Natural killer cell (primary cell): ENCODE results near the gene SDE2. TPM values are rescaled to one million over a fixed set of nuclear protein-coding genes. Genes with fewer than 3 reads are reported as not detected.

Experiments used
- ATAC-seq, 3 donors: fragments of 150-1000 bp in 2 of 3; fragments of 200-7000 bp in 1 of 3; cut with Tn5 transposase; 1 replicate in 1 of 3; 2 replicates in 2 of 3; pipeline ENCODE4 v1.10.0; 2021; ENCODE audit warnings: mild to moderate bottlenecking in 2 of 3, moderate library complexity in 2 of 3
- DNase-seq, 2 donors: peaks; one replicate each; pipeline versions ENCODE4 v3.0.0 to v3.0.0-alpha.2; 2013 to 2021; ENCODE audit warnings: mixed read lengths in 1 of 2
- H3K27ac ChIP-seq: one replicate; pipeline ENCODE4 v1.5.1; 2013; ENCODE audit warnings: mild to moderate bottlenecking, low read length
- H3K27me3 ChIP-seq: one replicate; pipeline ENCODE4 v1.6.1; 2013; ENCODE audit warnings: low read length; ENCODE audit not compliant: control insufficient read depth, insufficient read depth
- H3K36me3 ChIP-seq: one replicate; pipeline ENCODE4 v1.6.1; 2013; ENCODE audit warnings: low read length; ENCODE audit not compliant: control insufficient read depth, insufficient read depth
- H3K4me1 ChIP-seq: one replicate; pipeline ENCODE4 v1.6.1; 2013; ENCODE audit warnings: low read length; ENCODE audit not compliant: control insufficient read depth, insufficient read depth
- H3K4me3 ChIP-seq: one replicate; pipeline ENCODE4 v1.5.1; 2013; ENCODE audit warnings: low read length
- H3K9me3 ChIP-seq: one replicate; pipeline ENCODE4 v1.6.1; 2013; ENCODE audit warnings: low read length; ENCODE audit not compliant: control insufficient read depth, insufficient read depth
- H3K27ac Mint-ChIP-seq, 2 donors: one replicate each; pipeline ENCODE4 v1.8.0; 2022; ENCODE audit warnings: mild to moderate bottlenecking in 2 of 2, mixed read lengths in 2 of 2, moderate library complexity in 1 of 2
- H3K27me3 Mint-ChIP-seq, 2 donors: one replicate each; pipeline ENCODE4 v1.8.0; 2022; ENCODE audit warnings: low read depth in 2 of 2, mixed read lengths in 2 of 2
- H3K36me3 Mint-ChIP-seq: one replicate; pipeline ENCODE4 v1.8.0; 2022; ENCODE audit warnings: mixed read lengths
- H3K4me1 Mint-ChIP-seq, 2 donors: one replicate each; pipeline ENCODE4 v1.8.0; 2022; ENCODE audit warnings: mixed read lengths in 2 of 2
- H3K4me3 Mint-ChIP-seq: one replicate; pipeline ENCODE4 v1.8.0; 2022; ENCODE audit warnings: mild to moderate bottlenecking, moderate library complexity, mixed read lengths
- H3K9me3 Mint-ChIP-seq, 2 donors: one replicate each; pipeline ENCODE4 v1.8.0; 2022; ENCODE audit warnings: mixed read lengths in 2 of 2
- CTCF ChIP-seq: fragments of 200-600 bp; IDR thresholded peaks from one replicate; pipeline ENCODE4 v1.8.0; 2022; ENCODE audit warnings: antibody characterized with exemption
- WGBS: methylation state at CpG from one replicate; pipeline ENCODE4 v1.1.7; 2013; ENCODE audit warnings: missing lambda C conversion rate; ENCODE audit not compliant: insufficient coverage; 5-methylcytosine and 5-hydroxymethylcytosine counted together
- intact Hi-C: fragments of 100-400 bp; cut with micrococcal nuclease; formaldehyde crosslinking; loops from one replicate; pipeline ENCODE4 v1.14.2; 2022
- total RNA-seq, 4 donors: library from RNA; stranded (reverse); fragments of 120-200 nt in 1 of 4; gene quantifications; one replicate each; pipeline versions ENCODE4 v1.2.3 to v1.2.4, GENCODE V29; 2013 to 2022

Gene SDE2
- total RNA-seq, 3 donors from 2014 or later (not counting 1 experiment from before 2014, with no cell fraction given) = 52.5 to 62.7 (median 53.6) TPM

- Histone ChIP-seq H3K27ac (no peak overlapping the region), H3K4me1 (peaks cover 3% of the 10 kb centered on the region), H3K27me3 (no peaks in the 10 kb centered on the region), H3K36me3 (peaks cover 82% of the 10 kb centered on the region), H3K4me3 (no peak overlapping the region), H3K9me3 (no peaks in the 10 kb centered on the region)
- H3K36me3 Mint-ChIP-seq = peaks cover 36% of the 10 kb centered on the region
- H3K27me3 Mint-ChIP-seq = no peaks in the 10 kb centered on the region
- H3K27ac Mint-ChIP-seq = peak overlapping the region; percentile 24 to 75
- DNase-seq (peak in 1 of 2 donors; percentile 67), ATAC-seq (peak in 2 of 3 donors; percentile 46 to 63)
- H3K4me3 Mint-ChIP-seq = no peak overlapping the region
- peak; percentile 82 for TF ChIP-seq CTCF
- peaks cover 12 to 17% of the 10 kb centered on the region in 2 donors for H3K4me1 Mint-ChIP-seq
- 92% methylated on average over 6 of the region's 7 CpGs for WGBS
- intact Hi-C loops = no loop called here
- H3K9me3 Mint-ChIP-seq = no peaks in the 10 kb centered on the region
These were observed 11.4 kb downstream of the SDE2 start for GRCh38 chr1:225987491-225988316.

GRCh38 chr1:225981714-225982113, 17.4 kb downstream of the SDE2 start:
- Mint-ChIP-seq H3K36me3 (peaks cover 41% of the 10 kb centered on the region), H3K4me3 (no peak overlapping the region), H3K9me3 (no peaks in the 10 kb centered on the region), H3K27ac (no peak overlapping the region), H3K4me1 (peaks cover 16 to 17% of the 10 kb centered on the region in 2 donors), H3K27me3 (no peaks in the 10 kb centered on the region)
- no peak for ATAC-seq
- DNase-seq = no peak
- H3K36me3 ChIP-seq = peaks cover 58% of the 10 kb centered on the region
- no peaks in the 10 kb centered on the region for H3K27me3 ChIP-seq
- peaks cover 17% of the 10 kb centered on the region for H3K4me1 ChIP-seq
- no peak for TF ChIP-seq CTCF
- no peak overlapping the region for H3K4me3 ChIP-seq
- H3K27ac ChIP-seq = no peak overlapping the region
- H3K9me3 ChIP-seq = no peaks in the 10 kb centered on the region
- intact Hi-C loops = no loop called here
- 100% methylated on average over 2 of the region's 3 CpGs for WGBS

GRCh38 chr1:225980005-225980836, 18.9 kb downstream of the SDE2 start:
- peaks cover 26% of the 10 kb centered on the region for H3K36me3 Mint-ChIP-seq
- no peaks in the 10 kb centered on the region for H3K27me3 Mint-ChIP-seq
- intact Hi-C loops = no loop called here
- Histone ChIP-seq H3K27ac (no peak overlapping the region), H3K4me3 (no peak overlapping the region), H3K9me3 (no peaks in the 10 kb centered on the region), H3K36me3 (peaks cover 46% of the 10 kb centered on the region), H3K27me3 (no peaks in the 10 kb centered on the region), H3K4me1 (peaks cover 22% of the 10 kb centered on the region)
- peaks cover 16 to 17% of the 10 kb centered on the region in 2 donors for H3K4me1 Mint-ChIP-seq
- no peaks in the 10 kb centered on the region for H3K9me3 Mint-ChIP-seq
- ATAC-seq (no peak), DNase-seq (no peak)
- H3K4me3 Mint-ChIP-seq = no peak overlapping the region
- WGBS = 75% methylated on average over 4 of the region's 5 CpGs
- TF ChIP-seq CTCF = no peak
- H3K27ac Mint-ChIP-seq = no peak overlapping the region
